ENCODE measurements around the gene SDK1. TPM values are rescaled to one million over a fixed set of nuclear protein-coding genes. Genes with fewer than 3 reads are reported as not detected.

SDK1 gene
- total RNA-seq, 2 experiments from 2014 or later = 0.10 to 0.17 TPM

GRCh38 chr7:3370921-3371320 lies 69.9 kb downstream of the SDK1 start:
- Mint-ChIP-seq H3K4me1 (peaks cover 7% of the 10 kb centered on the region), H3K27ac (no peak overlapping the region), H3K27me3 (peaks cover 4% of the 10 kb centered on the region), H3K36me3 (ENCODE audit: low read depth) (no peaks in the 10 kb centered on the region), H3K9me3 (no peaks in the 10 kb centered on the region), H3K4me3 (no peak overlapping the region)
- POLR2A ChIA-PET = no interaction called here
- CTCF ChIA-PET = no interaction called here
- no peak for DNase-seq

- Mint-ChIP-seq H3K27me3 (peaks cover 2% of the 10 kb centered on the region), H3K4me3 (no peak overlapping the region), H3K27ac (no peak overlapping the region), H3K9me3 (no peaks in the 10 kb centered on the region), H3K4me1 (peaks cover 7% of the 10 kb centered on the region), H3K36me3 (ENCODE audit: low read depth) (no peaks in the 10 kb centered on the region)
- ChIA-PET POLR2A (no interaction called here), CTCF (no interaction called here)
- no peak for DNase-seq
These were observed 70.5 kb downstream of the SDK1 start for GRCh38 chr7:3371601-3372000.

- no peaks in the 10 kb centered on the region for H3K36me3 Mint-ChIP-seq (ENCODE audit: low read depth)
- ChIA-PET CTCF (interaction anchor here (0.6 kb wide), 1 partner anchor 84 kb away, joined by 5 read pairs; no protein-coding TSS in a partner anchor), POLR2A (no interaction called here)
- H3K4me1 Mint-ChIP-seq = peaks cover 7% of the 10 kb centered on the region
- H3K27me3 Mint-ChIP-seq = peaks cover 2% of the 10 kb centered on the region
- no peak overlapping the region for H3K4me3 Mint-ChIP-seq
- DNase-seq = no peak
- no peak overlapping the region for H3K27ac Mint-ChIP-seq
- no peaks in the 10 kb centered on the region for H3K9me3 Mint-ChIP-seq
These were observed 73.2 kb downstream of the SDK1 start for GRCh38 chr7:3374239-3374638.

GRCh38 chr7:3378390-3379150 lies 77.5 kb downstream of the SDK1 start:
- H3K9me3 Mint-ChIP-seq = no peaks in the 10 kb centered on the region
- no peaks in the 10 kb centered on the region for H3K4me1 Mint-ChIP-seq
- ChIA-PET POLR2A (no interaction called here), CTCF (no interaction called here)
- no peak overlapping the region for H3K4me3 Mint-ChIP-seq
- H3K27ac Mint-ChIP-seq = no peak overlapping the region
- DNase-seq = no peak
- H3K36me3 Mint-ChIP-seq (ENCODE audit: low read depth) = no peaks in the 10 kb centered on the region
- H3K27me3 Mint-ChIP-seq = no peaks in the 10 kb centered on the region

GRCh38 chr7:3380034-3380433 lies 79.0 kb downstream of the SDK1 start:
- no peak for DNase-seq
- POLR2A ChIA-PET = no interaction called here
- no peaks in the 10 kb centered on the region for H3K9me3 Mint-ChIP-seq
- H3K27ac Mint-ChIP-seq = no peak overlapping the region
- CTCF ChIA-PET = interaction anchor here (1.1 to 1.7 kb wide), 2 partner anchors 11 to 12 kb away, joined by 3 to 6 read pairs; no protein-coding TSS in a partner anchor
- no peaks in the 10 kb centered on the region for H3K27me3 Mint-ChIP-seq
- no peak overlapping the region for H3K4me3 Mint-ChIP-seq
- no peaks in the 10 kb centered on the region for H3K4me1 Mint-ChIP-seq
- no peaks in the 10 kb centered on the region for H3K36me3 Mint-ChIP-seq (ENCODE audit: low read depth)

- Mint-ChIP-seq H3K4me1 (no peaks in the 10 kb centered on the region), H3K4me3 (no peak overlapping the region), H3K27ac (no peak overlapping the region), H3K27me3 (no peaks in the 10 kb centered on the region), H3K36me3 (ENCODE audit: low read depth) (no peaks in the 10 kb centered on the region), H3K9me3 (no peaks in the 10 kb centered on the region)
- no peak for DNase-seq
- POLR2A ChIA-PET = no interaction called here
- CTCF ChIA-PET = interaction anchor here (1.1 to 1.7 kb wide), 2 partner anchors 10 to 13 kb away, joined by 3 to 6 read pairs; no protein-coding TSS in a partner anchor
These were observed 80.0 kb downstream of the SDK1 start for GRCh38 chr7:3380886-3381685.

- Mint-ChIP-seq H3K36me3 (ENCODE audit: low read depth) (no peaks in the 10 kb centered on the region), H3K27ac (no peak overlapping the region), H3K4me3 (no peak overlapping the region), H3K4me1 (no peaks in the 10 kb centered on the region), H3K27me3 (no peaks in the 10 kb centered on the region), H3K9me3 (no peaks in the 10 kb centered on the region)
- DNase-seq = no peak
- POLR2A ChIA-PET = no interaction called here
- CTCF ChIA-PET = interaction anchor here (0.9 kb wide), 1 partner anchor 23 kb away, joined by 4 read pairs; no protein-coding TSS in a partner anchor
These were observed 85.6 kb downstream of the SDK1 start for GRCh38 chr7:3386423-3387190.

GRCh38 chr7:3393862-3394261 lies 92.8 kb downstream of the SDK1 start:
- CTCF ChIA-PET = no interaction called here
- H3K27ac Mint-ChIP-seq = no peak overlapping the region

GRCh38 chr7:3397324-3397723 lies 96.3 kb downstream of the SDK1 start:
- H3K4me1 Mint-ChIP-seq = no peaks in the 10 kb centered on the region
- peaks cover 16% of the 10 kb centered on the region for H3K9me3 Mint-ChIP-seq
- no peak overlapping the region for H3K27ac Mint-ChIP-seq
- POLR2A ChIA-PET = no interaction called here
- DNase-seq = no peak
- no peak overlapping the region for H3K4me3 Mint-ChIP-seq
- CTCF ChIA-PET = no interaction called here
- peaks cover 5% of the 10 kb centered on the region for H3K36me3 Mint-ChIP-seq (ENCODE audit: low read depth)
- H3K27me3 Mint-ChIP-seq = peaks cover 14% of the 10 kb centered on the region

More at GRCh38 chr7:3393862-3394261, 92.8 kb downstream of the SDK1 start:
- POLR2A ChIA-PET = no interaction called here
- H3K4me3 Mint-ChIP-seq = no peak overlapping the region
- DNase-seq = no peak
- H3K27me3 Mint-ChIP-seq = peaks cover 14% of the 10 kb centered on the region
- H3K4me1 Mint-ChIP-seq = no peaks in the 10 kb centered on the region
- H3K9me3 Mint-ChIP-seq = peaks cover 16% of the 10 kb centered on the region
- peaks cover 5% of the 10 kb centered on the region for H3K36me3 Mint-ChIP-seq (ENCODE audit: low read depth)

- H3K27me3 Mint-ChIP-seq = peaks cover 12% of the 10 kb centered on the region
These were observed 98.8 kb downstream of the SDK1 start for GRCh38 chr7:3399858-3400257.

GRCh38 chr7:3404501-3404900 lies 103.4 kb downstream of the SDK1 start:
- Mint-ChIP-seq H3K36me3 (ENCODE audit: low read depth) (no peaks in the 10 kb centered on the region), H3K4me1 (peaks cover 13% of the 10 kb centered on the region), H3K9me3 (no peaks in the 10 kb centered on the region), H3K27ac (no peak overlapping the region), H3K4me3 (no peak overlapping the region), H3K27me3 (peaks cover 2% of the 10 kb centered on the region)
- DNase-seq = no peak
- POLR2A ChIA-PET = no interaction called here
- CTCF ChIA-PET = no interaction called here

More at GRCh38 chr7:3399858-3400257, 98.8 kb downstream of the SDK1 start:
- CTCF ChIA-PET = interaction anchor here (1.3 kb wide), 1 partner anchor 11 kb away, joined by 3 read pairs; no protein-coding TSS in a partner anchor
- peaks cover 5% of the 10 kb centered on the region for H3K36me3 Mint-ChIP-seq (ENCODE audit: low read depth)
- H3K4me3 Mint-ChIP-seq = no peak overlapping the region
- H3K9me3 Mint-ChIP-seq = peaks cover 13% of the 10 kb centered on the region
- no peak for DNase-seq
- POLR2A ChIA-PET = no interaction called here
- H3K27ac Mint-ChIP-seq = no peak overlapping the region
- no peaks in the 10 kb centered on the region for H3K4me1 Mint-ChIP-seq

- Mint-ChIP-seq H3K9me3 (no peaks in the 10 kb centered on the region), H3K36me3 (ENCODE audit: low read depth) (no peaks in the 10 kb centered on the region), H3K4me3 (no peak overlapping the region), H3K4me1 (peaks cover 15% of the 10 kb centered on the region), H3K27me3 (peaks cover 5% of the 10 kb centered on the region), H3K27ac (no peak overlapping the region)
- ChIA-PET POLR2A (no interaction called here), CTCF (interaction anchor here (1.4 kb wide), 1 partner anchor 23 kb away, joined by 4 read pairs; no protein-coding TSS in a partner anchor)
- DNase-seq = no peak
These were observed 108.0 kb downstream of the SDK1 start for GRCh38 chr7:3408814-3409595.

Data from activated CD4-positive, alpha-beta T cell treated with anti-CD3 and anti-CD28 coated beads, Interleukin-2, amount 10 ng/mL, durations not matched to agents 7 days and 5 days (primary cell).